Putamen (tissue), 1 donor: ENCODE data around the gene PGF.

Source experiments
- DNase-seq: peaks from one replicate; pipeline ENCODE4 v3.0.0-alpha.2; 2016; ENCODE audit warnings: low spot score

Gene PGF

GRCh38 chr14:74978416-74978947, 23.1 kb upstream of the PGF start:
- no peak for DNase-seq

DNA sequence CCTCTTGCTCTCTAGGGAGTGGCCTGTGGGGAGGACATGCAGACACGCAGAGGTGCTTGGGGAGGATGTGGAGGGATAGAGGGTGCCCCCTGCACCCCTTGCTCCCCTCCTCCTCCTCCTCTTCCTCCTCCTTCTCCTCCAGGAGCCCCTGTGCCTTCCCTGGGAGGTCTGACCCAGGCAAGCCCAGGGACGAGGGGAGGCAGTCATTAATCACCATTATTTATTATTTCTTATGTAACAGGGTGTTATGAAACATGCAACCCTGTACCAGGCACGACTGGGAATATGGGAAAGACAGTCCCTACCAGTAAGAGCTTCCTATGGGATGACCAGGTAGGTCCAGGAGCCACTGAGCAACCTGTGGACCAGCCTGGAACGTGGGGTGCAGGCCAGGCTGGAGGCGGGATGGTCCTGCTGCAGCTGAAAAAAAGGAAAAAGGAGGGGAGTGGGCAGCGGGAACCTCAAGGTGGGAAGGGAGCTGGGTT, 22.5 kb upstream of the PGF start:
- no peak for DNase-seq

DNA sequence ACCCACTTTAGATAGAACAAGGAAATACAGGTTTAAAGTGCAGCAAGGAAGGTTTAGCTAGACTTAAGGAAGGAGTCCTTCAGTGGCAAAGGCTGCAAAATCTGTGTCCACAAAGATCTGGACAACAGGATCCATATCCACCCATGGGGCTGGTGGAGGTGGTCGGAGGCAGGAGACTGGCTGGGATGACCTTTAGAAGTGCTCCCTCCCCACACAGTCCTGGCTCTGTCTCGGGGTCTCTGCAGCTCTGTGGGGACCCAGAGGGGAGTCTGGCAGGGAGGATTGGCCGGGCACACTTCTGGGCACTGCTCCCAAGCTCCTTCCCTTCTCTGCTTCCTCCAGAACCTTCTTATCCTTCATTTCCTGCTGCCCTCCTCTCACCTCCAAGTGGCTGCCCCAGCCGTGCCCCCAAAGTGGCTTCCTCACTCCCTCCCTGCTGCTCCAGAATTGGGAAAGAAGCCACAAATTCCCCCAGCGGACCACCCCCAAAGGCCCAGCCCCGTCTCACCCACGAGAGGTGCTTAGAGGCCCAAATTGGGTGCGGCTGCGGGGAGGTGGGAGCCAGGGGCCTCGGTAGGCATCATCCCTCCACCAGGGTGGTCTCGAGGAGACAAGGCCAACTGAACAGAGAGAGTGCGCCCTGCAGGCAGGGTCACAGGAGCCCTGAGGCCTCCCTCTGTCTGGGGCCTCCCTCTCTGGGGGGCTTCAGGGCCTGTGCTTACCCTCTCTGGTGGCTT, 21.9 kb upstream of the PGF start:
- DNase-seq = no peak

DNA sequence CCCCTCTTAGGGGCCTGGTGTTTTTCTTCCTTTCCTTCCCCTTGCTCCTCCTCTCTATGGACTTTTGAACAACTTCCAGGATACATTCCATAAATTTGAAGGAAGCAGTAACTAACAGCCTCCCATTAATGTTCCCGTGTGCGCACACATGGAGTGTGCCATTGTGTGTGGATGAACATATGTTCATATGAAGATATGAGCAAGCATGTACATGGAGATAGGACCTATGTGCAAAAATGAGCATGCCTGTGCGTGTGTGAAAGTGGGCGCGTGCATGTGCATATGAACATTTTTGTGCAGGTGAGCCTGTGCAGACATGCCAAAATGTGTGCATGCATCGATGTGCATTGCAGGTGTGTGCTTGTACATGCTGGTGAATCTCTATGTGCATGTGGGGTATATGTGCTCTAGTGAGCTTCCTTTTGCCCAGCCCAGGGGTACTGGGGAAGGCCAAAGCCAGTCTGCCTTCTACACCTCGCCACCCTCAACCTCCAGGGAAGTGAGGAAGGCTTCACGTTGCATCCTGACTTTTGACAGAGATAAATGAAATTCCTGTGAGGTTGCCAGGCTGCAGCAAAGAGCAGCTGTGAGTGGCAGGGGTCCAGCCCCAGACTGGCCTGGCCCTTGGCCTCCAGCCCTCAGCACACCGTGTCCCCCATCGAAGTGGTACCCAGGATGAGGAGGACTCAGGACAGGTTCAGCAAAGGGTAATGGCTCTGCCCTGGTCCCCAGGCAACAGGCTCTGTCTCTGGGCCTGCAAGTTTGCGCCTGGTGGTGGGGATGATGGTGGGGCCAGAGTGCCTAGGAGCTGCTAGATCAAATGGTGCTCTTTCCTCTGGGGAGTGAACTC, 21.1 kb upstream of the PGF start:
- DNase-seq = no peak

GRCh38 chr14:74975059-74975810, 19.8 kb upstream of the PGF start:
- DNase-seq = no peak

GRCh38 chr14:74974364-74975058, 19.1 kb upstream of the PGF start:
- no peak for DNase-seq

DNA sequence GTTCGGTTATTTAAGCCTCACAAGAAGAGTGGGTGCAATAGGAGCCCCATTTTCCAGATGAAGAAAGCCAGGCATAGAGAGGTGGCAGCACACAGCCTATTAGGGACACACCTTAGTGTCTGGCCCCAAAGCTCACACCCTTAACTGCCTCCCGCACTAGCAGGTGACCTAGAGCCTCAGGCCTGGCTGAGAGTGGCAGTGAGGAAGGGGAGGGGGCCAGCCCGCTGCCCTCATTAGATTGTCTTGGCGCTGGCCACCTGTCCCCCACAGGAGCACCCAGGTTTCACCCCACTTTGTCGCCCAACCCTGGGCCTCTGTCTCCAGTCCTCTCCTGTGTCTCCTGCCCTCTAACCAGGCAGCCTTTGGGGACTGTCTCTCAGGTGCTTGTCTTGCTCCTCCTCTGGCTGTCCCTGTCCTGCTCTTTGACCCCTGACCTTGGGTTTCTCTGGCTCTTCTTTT, 18.5 kb upstream of the PGF start:
- no peak for DNase-seq

- no peak for DNase-seq
These were observed 17.7 kb upstream of the PGF start for GRCh38 chr14:74973003-74973653.

- no peak for DNase-seq
These were observed 13.4 kb upstream of the PGF start for GRCh38 chr14:74968811-74969210.

GRCh38 chr14:74965486-74966153, 10.2 kb upstream of the PGF start:
- no peak for DNase-seq

DNA sequence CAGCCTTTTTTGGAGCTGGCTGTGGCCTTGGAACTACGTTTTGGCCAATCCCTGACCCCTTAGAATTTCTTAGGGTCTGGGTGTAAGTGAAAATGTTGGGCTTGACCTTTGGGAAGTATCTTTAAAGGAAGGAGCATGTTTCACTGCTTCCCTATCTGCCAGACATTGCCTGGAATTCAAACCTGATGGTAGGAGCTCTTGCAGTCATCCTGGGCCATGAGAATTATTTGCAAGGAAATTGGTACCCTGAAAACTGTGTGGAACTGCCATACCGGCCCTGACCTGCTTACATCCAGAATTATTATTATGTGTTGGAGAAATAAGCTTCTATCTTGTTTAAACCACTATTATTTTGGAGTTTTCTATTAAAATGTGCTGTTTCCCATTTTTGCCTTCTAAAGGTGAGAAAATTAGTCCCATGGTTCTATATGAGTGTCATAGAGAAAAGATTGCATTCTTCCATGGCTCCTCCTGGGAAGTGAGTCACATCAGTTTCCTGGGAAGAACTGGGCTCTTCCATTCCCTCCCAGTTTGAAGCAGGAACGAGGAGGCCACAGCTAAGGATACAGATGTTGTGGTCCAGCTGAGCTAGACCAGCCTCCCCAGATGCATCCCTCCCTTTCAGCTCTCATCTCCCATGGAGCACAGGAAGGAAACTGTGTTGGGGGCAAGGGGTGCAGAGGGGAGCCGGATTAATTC, 9.5 kb upstream of the PGF start:
- no peak for DNase-seq

GRCh38 chr14:74963705-74964271, 8.4 kb upstream of the PGF start:
- no peak for DNase-seq

DNA sequence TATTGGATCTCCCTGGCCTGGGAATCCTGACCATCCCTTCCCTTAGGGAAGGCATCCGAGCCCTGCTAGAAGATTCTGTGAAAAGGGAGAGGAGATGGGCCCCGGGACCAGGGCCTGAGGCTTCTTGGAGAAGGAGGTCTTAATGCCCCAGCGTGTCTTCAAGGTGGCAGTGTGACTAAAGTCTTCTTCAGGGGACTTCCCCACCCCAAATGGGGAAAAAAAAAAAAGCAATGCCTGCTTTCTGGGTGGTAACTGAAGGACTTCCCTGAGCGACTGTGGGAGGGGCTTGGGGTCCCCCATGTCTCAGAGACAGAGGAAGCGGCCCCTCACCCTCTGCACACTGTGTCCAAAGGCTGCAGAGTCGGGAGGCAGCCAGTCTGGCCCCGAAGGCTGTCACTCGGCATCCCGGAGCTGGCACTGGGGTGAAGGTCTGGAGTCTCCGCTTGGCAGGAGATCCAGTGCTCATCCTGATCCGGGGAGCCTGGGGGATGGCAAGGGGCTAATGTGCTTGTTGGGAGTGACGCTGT, 7.8 kb upstream of the PGF start:
- DNase-seq = no peak

DNA sequence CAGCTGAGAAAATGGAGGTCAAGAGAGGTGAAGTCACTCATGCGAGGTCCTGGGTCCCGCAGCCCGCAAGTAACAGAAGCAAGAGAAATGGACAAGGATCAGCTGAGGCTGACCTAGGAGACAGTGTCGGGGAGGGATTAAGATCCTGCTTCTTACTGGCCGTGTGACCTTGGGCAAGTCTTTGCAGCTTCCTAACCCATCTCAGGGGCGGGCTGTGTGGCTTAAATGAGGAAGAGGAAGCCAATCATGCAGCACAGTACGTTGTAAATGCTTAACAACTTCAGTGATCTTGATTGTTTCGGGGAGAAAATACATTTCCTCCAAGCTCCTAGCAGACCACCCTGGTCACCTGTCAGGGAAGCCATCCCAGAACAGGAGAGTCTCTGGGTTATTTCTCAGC, 7.1 kb upstream of the PGF start:
- DNase-seq = no peak

DNA sequence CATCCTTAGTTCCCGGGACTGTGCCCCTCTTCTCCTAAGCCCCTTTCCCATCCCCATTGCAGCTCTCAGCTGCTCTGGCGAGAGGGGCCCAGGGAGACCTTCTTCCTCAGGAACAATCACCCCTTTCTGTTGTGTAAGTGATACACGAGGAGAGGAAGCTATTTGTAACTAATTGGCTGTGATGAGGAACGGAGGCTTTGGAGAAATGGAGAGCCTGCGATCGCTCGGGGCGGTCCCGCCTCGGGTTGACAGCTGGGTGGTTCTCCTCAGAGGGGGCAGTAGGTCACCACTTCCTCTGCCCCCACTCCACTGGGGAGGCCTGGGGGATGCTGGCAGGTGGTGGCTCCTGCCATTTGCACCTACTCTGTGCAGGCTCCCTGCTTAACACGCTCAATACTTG, 6.6 kb upstream of the PGF start:
- no peak for DNase-seq

DNA sequence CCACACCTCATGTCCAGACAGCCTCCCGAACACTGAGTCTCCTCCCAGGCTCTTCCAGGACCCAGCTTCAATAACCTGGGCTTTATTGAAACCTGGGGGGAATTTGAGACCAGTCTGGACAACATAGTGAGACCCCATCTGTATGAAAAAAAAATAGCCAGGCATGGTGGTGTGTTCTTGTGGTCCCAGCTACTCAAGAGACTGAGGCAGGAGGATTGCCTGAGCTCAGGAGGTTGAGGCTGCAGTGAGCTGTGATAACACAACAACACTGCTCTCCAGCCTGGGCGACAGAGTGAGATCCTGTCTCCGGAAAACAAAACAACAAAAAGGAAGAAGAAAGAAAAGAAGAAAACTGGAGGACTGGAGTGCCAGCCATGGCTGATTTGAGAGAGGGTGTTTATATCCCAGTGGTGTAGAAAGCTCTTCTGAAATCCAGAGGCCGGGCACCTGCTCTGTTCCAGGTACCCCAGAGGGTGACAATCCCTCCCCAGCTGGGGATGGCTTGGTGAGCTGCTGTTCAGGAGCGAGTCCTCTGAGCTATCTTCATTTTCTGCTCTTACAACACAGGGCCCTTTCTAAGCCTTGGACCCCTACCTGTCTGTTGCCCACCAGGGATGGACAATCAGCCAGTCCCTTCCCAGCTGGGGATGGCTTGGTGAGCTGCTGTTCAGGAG, 6.0 kb upstream of the PGF start:
- DNase-seq = no peak

DNA sequence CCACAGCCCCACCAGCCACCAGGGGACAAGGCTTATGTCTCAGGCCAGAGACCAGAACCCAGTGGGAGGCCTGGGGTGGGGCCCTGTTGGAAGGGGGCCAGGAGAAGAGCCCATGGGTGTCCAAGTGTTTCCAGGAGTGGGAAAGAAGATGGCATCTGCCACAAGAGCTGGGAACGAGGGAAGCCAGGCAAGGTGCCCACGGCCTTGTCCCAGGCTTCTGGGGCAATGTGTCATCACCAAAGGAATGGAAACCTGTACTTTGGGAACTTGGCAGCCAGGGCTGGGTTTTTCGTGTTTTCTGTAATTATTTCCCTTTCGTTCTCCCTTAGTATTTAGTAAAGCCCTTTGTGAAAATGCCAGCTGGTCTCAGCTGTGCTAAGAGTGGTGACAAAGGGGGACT, 5.3 kb upstream of the PGF start:
- no peak for DNase-seq

GRCh38 chr14:74959596-74960180, 4.3 kb upstream of the PGF start:
- DNase-seq = no peak
